HepG2 (cell line): ENCODE data around the gene ZNF506. TPM values are rescaled to one million over a fixed set of nuclear protein-coding genes. Genes with fewer than 3 reads are reported as not detected.

Experiments
- DRAP1 ChIP-seq: IDR thresholded peaks from 2 replicates; pipeline ENCODE4 v1.6.1; 2016; ENCODE audit warnings: missing genetic modification reagents, missing compliant biosample characterization
- HMGXB3 ChIP-seq: sonication (generic); formaldehyde crosslinking; IDR thresholded peaks from 2 replicates; pipeline ENCODE4 v1.4.0; 2020; ENCODE audit warnings: missing genetic modification reagents, borderline replicate concordance
- POLR2A ChIP-seq, 2 experiments: IDR thresholded peaks; 2 replicates each; pipeline ENCODE4 v1.6.1; 2011; ENCODE audit warnings: low read depth in 2 of 2, low read length in 2 of 2, mild to moderate bottlenecking in 1 of 2, moderate library complexity in 1 of 2; ENCODE audit not compliant: insufficient read depth in 1 of 2
- TEAD3 ChIP-seq: optimal IDR thresholded peaks from 2 replicates; pipeline ENCODE3; 2016; ENCODE audit warnings: borderline replicate concordance
- ZBTB20 ChIP-seq: sonication (generic); formaldehyde crosslinking; IDR thresholded peaks from 2 replicates; pipeline ENCODE4 v1.8.1; 2023; ENCODE audit warnings: missing genetic modification reagents, low read depth, mild to moderate bottlenecking, borderline replicate concordance
- ZBTB39 ChIP-seq: sonication (generic); formaldehyde crosslinking; IDR thresholded peaks from 2 replicates; pipeline ENCODE4 v1.5.0; 2020; ENCODE audit warnings: missing genetic modification reagents
- ZFP36L1 ChIP-seq: sonication (generic); formaldehyde crosslinking; IDR thresholded peaks from 2 replicates; pipeline ENCODE4 v1.8.0; 2022; ENCODE audit warnings: mild to moderate bottlenecking, missing genetic modification reagents, moderate library complexity
- ZNF557 ChIP-seq: sonication (generic); formaldehyde crosslinking; IDR thresholded peaks from 2 replicates; pipeline ENCODE4 v1.4.0; 2020; ENCODE audit warnings: missing genetic modification reagents
- polyA plus RNA-seq, 8 experiments: library from polyadenylated mRNA; depleted of rRNA in 3 of 8; stranded (reverse) in 7 of 8; unstranded in 1 of 8; fragments of >200 nt; fragmentation: Illumina TruSeq in 4 of 8; extraction: Trizol in 4 of 8; gene quantifications; 2 replicates each; pipeline versions ENCODE4 v1.2.1 to v1.2.3, GENCODE V29; 2011 to 2016; ENCODE audit warnings: low read depth in 4 of 8, missing spikeins in 1 of 8, mixed read lengths in 1 of 8; ENCODE audit not compliant: insufficient read depth in 1 of 8
- total RNA-seq, 5 experiments: library from RNA; depleted of rRNA; stranded (reverse); fragments of >200 nt; fragmentation: Illumina TruSeq; extraction: Trizol; gene quantifications; 2 replicates each; pipeline ENCODE4 v1.2.3, GENCODE V29; 2016; ENCODE audit warnings: low read depth in 1 of 5
- TF ChIP-seq, protein P1 (sequence below): IDR thresholded peaks from 2 replicates; pipeline ENCODE4 v1.6.1; 2012; ENCODE audit warnings: low read length, improper control_type of control experiment
- TF ChIP-seq, protein P2 (sequence below): sonication (generic); formaldehyde crosslinking; conservative IDR thresholded peaks from 2 replicates; pipeline ENCODE4 v1.8.0; 2022; ENCODE audit warnings: low read depth, missing genetic modification reagents
- TF ChIP-seq, protein P3 (sequence below): IDR thresholded peaks from 2 replicates; pipeline ENCODE4 v1.6.1; 2016; ENCODE audit warnings: mild to moderate bottlenecking
- TF ChIP-seq, protein P4 (sequence below): sonication (generic); formaldehyde crosslinking; IDR thresholded peaks from 2 replicates; pipeline ENCODE4 v1.4.0; 2020; ENCODE audit warnings: mild to moderate bottlenecking, missing genetic modification reagents, borderline replicate concordance

The ZNF506 gene
- total and polyA plus RNA-seq, 2 of the 13 experiments (the other 11 are each of a cell fraction or from before 2014, with no cell fraction given) = not detected

GRCh38 chr19:19866611-19867248, 45.2 kb upstream of the ZNF506 start (continued):
- TF ChIP-seq ZBTB20 (CRISPR knock-in tag) (no peak), HMGXB3 (CRISPR knock-in tag) (peak; percentile 94), ZFP36L1 (CRISPR knock-in tag) (no peak), TEAD3 (no peak), POLR2A (IDR thresholded peaks at IDR 0.05; ENCODE audit: insufficient read depth in 1 of 2, low read depth in 2 of 2, low read length in 2 of 2) (0 out of 4 replicates have a peak, but pooled peaks of 1 of the 2 experiments have one; percentile 28), DRAP1 (peak; percentile 29; the same call in 1 of the 2 replicates), ZBTB39 (no peak), ZNF557 (CRISPR knock-in tag) (no peak)
- TF ChIP-seq, protein P1, sequence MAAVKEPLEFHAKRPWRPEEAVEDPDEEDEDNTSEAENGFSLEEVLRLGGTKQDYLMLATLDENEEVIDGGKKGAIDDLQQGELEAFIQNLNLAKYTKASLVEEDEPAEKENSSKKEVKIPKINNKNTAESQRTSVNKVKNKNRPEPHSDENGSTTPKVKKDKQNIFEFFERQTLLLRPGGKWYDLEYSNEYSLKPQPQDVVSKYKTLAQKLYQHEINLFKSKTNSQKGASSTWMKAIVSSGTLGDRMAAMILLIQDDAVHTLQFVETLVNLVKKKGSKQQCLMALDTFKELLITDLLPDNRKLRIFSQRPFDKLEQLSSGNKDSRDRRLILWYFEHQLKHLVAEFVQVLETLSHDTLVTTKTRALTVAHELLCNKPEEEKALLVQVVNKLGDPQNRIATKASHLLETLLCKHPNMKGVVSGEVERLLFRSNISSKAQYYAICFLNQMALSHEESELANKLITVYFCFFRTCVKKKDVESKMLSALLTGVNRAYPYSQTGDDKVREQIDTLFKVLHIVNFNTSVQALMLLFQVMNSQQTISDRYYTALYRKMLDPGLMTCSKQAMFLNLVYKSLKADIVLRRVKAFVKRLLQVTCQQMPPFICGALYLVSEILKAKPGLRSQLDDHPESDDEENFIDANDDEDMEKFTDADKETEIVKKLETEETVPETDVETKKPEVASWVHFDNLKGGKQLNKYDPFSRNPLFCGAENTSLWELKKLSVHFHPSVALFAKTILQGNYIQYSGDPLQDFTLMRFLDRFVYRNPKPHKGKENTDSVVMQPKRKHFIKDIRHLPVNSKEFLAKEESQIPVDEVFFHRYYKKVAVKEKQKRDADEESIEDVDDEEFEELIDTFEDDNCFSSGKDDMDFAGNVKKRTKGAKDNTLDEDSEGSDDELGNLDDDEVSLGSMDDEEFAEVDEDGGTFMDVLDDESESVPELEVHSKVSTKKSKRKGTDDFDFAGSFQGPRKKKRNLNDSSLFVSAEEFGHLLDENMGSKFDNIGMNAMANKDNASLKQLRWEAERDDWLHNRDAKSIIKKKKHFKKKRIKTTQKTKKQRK = no peak
- TF ChIP-seq, protein P2, sequence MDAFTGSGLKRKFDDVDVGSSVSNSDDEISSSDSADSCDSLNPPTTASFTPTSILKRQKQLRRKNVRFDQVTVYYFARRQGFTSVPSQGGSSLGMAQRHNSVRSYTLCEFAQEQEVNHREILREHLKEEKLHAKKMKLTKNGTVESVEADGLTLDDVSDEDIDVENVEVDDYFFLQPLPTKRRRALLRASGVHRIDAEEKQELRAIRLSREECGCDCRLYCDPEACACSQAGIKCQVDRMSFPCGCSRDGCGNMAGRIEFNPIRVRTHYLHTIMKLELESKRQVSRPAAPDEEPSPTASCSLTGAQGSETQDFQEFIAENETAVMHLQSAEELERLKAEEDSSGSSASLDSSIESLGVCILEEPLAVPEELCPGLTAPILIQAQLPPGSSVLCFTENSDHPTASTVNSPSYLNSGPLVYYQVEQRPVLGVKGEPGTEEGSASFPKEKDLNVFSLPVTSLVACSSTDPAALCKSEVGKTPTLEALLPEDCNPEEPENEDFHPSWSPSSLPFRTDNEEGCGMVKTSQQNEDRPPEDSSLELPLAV = no peak
- TF ChIP-seq, protein P3, sequence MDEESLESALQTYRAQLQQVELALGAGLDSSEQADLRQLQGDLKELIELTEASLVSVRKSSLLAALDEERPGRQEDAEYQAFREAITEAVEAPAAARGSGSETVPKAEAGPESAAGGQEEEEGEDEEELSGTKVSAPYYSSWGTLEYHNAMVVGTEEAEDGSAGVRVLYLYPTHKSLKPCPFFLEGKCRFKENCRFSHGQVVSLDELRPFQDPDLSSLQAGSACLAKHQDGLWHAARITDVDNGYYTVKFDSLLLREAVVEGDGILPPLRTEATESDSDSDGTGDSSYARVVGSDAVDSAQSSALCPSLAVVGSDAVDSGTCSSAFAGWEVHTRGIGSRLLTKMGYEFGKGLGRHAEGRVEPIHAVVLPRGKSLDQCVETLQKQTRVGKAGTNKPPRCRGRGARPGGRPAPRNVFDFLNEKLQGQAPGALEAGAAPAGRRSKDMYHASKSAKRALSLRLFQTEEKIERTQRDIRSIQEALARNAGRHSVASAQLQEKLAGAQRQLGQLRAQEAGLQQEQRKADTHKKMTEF = no peak
- TF ChIP-seq, protein P4, sequence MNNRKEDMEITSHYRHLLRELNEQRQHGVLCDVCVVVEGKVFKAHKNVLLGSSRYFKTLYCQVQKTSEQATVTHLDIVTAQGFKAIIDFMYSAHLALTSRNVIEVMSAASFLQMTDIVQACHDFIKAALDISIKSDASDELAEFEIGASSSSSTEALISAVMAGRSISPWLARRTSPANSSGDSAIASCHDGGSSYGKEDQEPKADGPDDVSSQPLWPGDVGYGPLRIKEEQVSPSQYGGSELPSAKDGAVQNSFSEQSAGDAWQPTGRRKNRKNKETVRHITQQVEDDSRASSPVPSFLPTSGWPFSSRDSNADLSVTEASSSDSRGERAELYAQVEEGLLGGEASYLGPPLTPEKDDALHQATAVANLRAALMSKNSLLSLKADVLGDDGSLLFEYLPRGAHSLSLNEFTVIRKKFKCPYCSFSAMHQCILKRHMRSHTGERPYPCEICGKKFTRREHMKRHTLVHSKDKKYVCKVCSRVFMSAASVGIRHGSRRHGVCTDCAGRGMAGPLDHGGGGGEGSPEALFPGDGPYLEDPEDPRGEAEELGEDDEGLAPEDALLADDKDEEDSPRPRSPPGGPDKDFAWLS (CRISPR knock-in tag) = no peak
